Measurements from ENCODE around the gene APOA1.

Gene APOA1

DNA sequence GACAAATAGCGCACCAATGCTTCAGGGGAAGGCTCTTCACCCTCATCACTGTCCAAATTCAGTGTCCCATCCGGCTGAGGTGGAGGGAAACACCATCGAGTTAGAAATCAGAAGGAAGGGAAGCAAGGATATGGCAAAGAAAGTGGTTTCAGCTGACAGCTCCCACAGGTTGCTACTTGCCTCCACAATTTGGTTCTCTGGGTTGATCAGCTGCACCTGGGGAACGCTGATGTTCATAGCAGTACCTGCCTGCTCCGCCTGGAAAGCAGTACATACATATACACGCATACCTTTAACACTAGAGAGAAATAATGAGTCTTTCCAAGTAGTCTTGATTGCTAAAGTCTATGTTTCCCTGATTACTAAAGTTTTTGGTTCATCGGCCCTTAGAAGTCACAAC is 37.8 kb upstream of the APOA1 start:
- H3K9me2 ChIP-seq (replicated peaks; ENCODE audit: low read depth, low read length), result no peaks in the 10 kb centered on the region
- TF ChIP-seq, protein P1, sequence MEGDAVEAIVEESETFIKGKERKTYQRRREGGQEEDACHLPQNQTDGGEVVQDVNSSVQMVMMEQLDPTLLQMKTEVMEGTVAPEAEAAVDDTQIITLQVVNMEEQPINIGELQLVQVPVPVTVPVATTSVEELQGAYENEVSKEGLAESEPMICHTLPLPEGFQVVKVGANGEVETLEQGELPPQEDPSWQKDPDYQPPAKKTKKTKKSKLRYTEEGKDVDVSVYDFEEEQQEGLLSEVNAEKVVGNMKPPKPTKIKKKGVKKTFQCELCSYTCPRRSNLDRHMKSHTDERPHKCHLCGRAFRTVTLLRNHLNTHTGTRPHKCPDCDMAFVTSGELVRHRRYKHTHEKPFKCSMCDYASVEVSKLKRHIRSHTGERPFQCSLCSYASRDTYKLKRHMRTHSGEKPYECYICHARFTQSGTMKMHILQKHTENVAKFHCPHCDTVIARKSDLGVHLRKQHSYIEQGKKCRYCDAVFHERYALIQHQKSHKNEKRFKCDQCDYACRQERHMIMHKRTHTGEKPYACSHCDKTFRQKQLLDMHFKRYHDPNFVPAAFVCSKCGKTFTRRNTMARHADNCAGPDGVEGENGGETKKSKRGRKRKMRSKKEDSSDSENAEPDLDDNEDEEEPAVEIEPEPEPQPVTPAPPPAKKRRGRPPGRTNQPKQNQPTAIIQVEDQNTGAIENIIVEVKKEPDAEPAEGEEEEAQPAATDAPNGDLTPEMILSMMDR (conservative IDR thresholded peaks at IDR 0.05; ENCODE audit: low read length), result no peak
- no peak for TF ChIP-seq EZH2phosphoT487 (IDR thresholded peaks at IDR 0.05; ENCODE audit: borderline replicate concordance)
- H3F3A ChIP-seq (ENCODE audit: low read depth), result peaks cover 11% of the 10 kb centered on the region
- H4K20me1 ChIP-seq (ENCODE audit: insufficient read depth, low read length, poor library complexity, severe bottlenecking), result no peaks in the 10 kb centered on the region
- no peak overlapping the region for H3K9ac ChIP-seq (ENCODE audit: low read depth, low read length, poor library complexity, severe bottlenecking)
- H3K4me1 ChIP-seq (ENCODE audit: insufficient read depth, low read length, poor library complexity, severe bottlenecking), result peaks cover 68% of the 10 kb centered on the region
- H3K4me3 ChIP-seq (ENCODE audit: low read length, poor library complexity, severe bottlenecking), result no peak overlapping the region
- H2AFZ ChIP-seq (ENCODE audit: low read length), result no peak overlapping the region
- peaks cover 29% of the 10 kb centered on the region; the same call in 1 of the 2 replicates for H3K36me3 ChIP-seq (ENCODE audit: insufficient read depth, low read length)
- no peaks in the 10 kb centered on the region for H3K79me2 ChIP-seq (ENCODE audit: insufficient read depth, low read length)
- H3K4me2 ChIP-seq (ENCODE audit: low read depth, low read length, poor library complexity, severe bottlenecking), result no peak overlapping the region
- H3K27me3 ChIP-seq (ENCODE audit: insufficient read depth, low read length, poor library complexity, severe bottlenecking), result no peaks in the 10 kb centered on the region
- H3K9me3 ChIP-seq (ENCODE audit: insufficient read depth, low read depth, low read length), result no peaks in the 10 kb centered on the region

DNA sequence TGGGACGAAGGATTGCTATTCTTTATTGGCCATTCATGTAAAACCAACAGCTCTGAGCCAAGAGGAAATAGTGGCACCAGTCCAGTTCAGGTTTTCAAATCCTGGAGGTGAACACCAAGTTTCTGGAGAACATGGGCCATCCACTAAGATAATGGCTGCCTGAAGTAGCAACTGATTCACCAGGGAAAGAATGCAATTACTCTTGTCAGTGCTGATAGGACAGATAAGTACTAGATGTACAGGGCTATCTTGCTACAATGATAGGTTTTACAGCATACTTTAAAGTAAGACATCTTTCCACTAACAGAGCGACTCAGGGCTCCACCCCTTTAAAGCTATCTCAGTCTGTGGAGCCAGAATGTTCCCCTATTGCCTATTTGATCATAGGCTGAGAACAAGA is 36.8 kb upstream of the APOA1 start:
- TF ChIP-seq, protein P1 (conservative IDR thresholded peaks at IDR 0.05; ENCODE audit: low read length), result no peak
- TF ChIP-seq EZH2phosphoT487 (IDR thresholded peaks at IDR 0.05; ENCODE audit: borderline replicate concordance), result no peak
- no peaks in the 10 kb centered on the region for H3K27me3 ChIP-seq (ENCODE audit: insufficient read depth, low read length, poor library complexity, severe bottlenecking)
- H3K4me3 ChIP-seq (ENCODE audit: low read length, poor library complexity, severe bottlenecking), result no peak overlapping the region
- no peaks in the 10 kb centered on the region for H3K9me2 ChIP-seq (replicated peaks; ENCODE audit: low read depth, low read length)
- H3K79me2 ChIP-seq (ENCODE audit: insufficient read depth, low read length), result no peaks in the 10 kb centered on the region
- no peaks in the 10 kb centered on the region for H4K20me1 ChIP-seq (ENCODE audit: insufficient read depth, low read length, poor library complexity, severe bottlenecking)
- H3K9me3 ChIP-seq (ENCODE audit: insufficient read depth, low read depth, low read length), result no peaks in the 10 kb centered on the region
- H3F3A ChIP-seq (ENCODE audit: low read depth), result peaks cover 17% of the 10 kb centered on the region
- no peak overlapping the region for H3K9ac ChIP-seq (ENCODE audit: low read depth, low read length, poor library complexity, severe bottlenecking)
- no peak overlapping the region for H2AFZ ChIP-seq (ENCODE audit: low read length)
- H3K36me3 ChIP-seq (ENCODE audit: insufficient read depth, low read length), result peaks cover 29% of the 10 kb centered on the region; the same call in 1 of the 2 replicates
- H3K4me1 ChIP-seq (ENCODE audit: insufficient read depth, low read length, poor library complexity, severe bottlenecking), result peaks cover 68% of the 10 kb centered on the region
- H3K4me2 ChIP-seq (ENCODE audit: low read depth, low read length, poor library complexity, severe bottlenecking), result no peak overlapping the region

DNA sequence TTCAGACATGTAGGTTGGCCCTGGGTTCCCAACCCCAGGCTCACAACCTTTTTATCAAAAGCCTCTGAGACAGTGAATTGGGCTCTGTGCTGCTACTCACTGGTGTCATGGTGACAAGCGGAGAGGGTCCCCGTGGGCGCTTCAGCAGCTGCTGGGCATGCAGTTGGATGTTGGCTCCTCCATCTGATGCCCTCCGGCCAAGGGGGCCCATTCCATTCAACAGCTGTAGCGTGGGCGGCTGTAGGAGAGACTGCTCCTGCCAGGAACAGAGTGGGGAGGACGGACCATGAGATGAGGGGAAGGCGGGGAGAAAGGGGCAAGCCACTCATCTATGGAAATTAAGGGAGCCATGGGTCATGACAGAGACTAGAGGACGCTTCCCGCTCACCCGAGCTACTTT is 36.0 kb upstream of the APOA1 start:
- Histone ChIP-seq H2AFZ (ENCODE audit: low read length) (no peak overlapping the region), H3K4me1 (ENCODE audit: insufficient read depth, low read length, poor library complexity, severe bottlenecking) (peaks cover 73% of the 10 kb centered on the region), H3K27me3 (ENCODE audit: insufficient read depth, low read length, poor library complexity, severe bottlenecking) (no peaks in the 10 kb centered on the region), H3K9me3 (ENCODE audit: insufficient read depth, low read depth, low read length) (no peaks in the 10 kb centered on the region), H3K4me2 (ENCODE audit: low read depth, low read length, poor library complexity, severe bottlenecking) (no peak overlapping the region), H3F3A (ENCODE audit: low read depth) (peaks cover 17% of the 10 kb centered on the region), H3K4me3 (ENCODE audit: low read length, poor library complexity, severe bottlenecking) (no peak overlapping the region), H3K36me3 (ENCODE audit: insufficient read depth, low read length) (peaks cover 35% of the 10 kb centered on the region; the same call in 1 of the 2 replicates), H3K9me2 (replicated peaks; ENCODE audit: low read depth, low read length) (no peaks in the 10 kb centered on the region), H3K9ac (ENCODE audit: low read depth, low read length, poor library complexity, severe bottlenecking) (no peak overlapping the region), H3K79me2 (ENCODE audit: insufficient read depth, low read length) (no peaks in the 10 kb centered on the region), H4K20me1 (ENCODE audit: insufficient read depth, low read length, poor library complexity, severe bottlenecking) (no peaks in the 10 kb centered on the region)
- TF ChIP-seq, protein P1 (conservative IDR thresholded peaks at IDR 0.05; ENCODE audit: low read length), result no peak
- TF ChIP-seq EZH2phosphoT487 (IDR thresholded peaks at IDR 0.05; ENCODE audit: borderline replicate concordance), result no peak

Measured in Loucy (cell line).